IPS-20b (cell line): ENCODE results near the gene CLPTM1L.

Experiments used
- H3K27ac ChIP-seq: one replicate; pipeline ENCODE4 v1.5.1; 2013; ENCODE audit warnings: low read length
- H3K27me3 ChIP-seq: 2 replicates; pipeline ENCODE4 v1.6.1; 2013; ENCODE audit warnings: mild to moderate bottlenecking, low read length, inconsistent platforms; ENCODE audit not compliant: insufficient read depth
- H3K36me3 ChIP-seq: 2 replicates; pipeline ENCODE4 v1.6.1; 2013; ENCODE audit warnings: low read depth, mild to moderate bottlenecking, inconsistent platforms, low read length, moderate library complexity; ENCODE audit not compliant: insufficient read depth
- H3K4me1 ChIP-seq: 2 replicates; pipeline ENCODE4 v1.6.1; 2013; ENCODE audit warnings: mild to moderate bottlenecking, control low read depth, inconsistent platforms, low read length, moderate library complexity; ENCODE audit not compliant: insufficient read depth
- H3K4me3 ChIP-seq: 2 replicates; pipeline ENCODE4 v1.5.1; 2013; ENCODE audit warnings: mild to moderate bottlenecking, low read length, inconsistent platforms
- H3K9ac ChIP-seq: 2 replicates; pipeline ENCODE4 v1.6.1; 2013; ENCODE audit warnings: low read depth, mild to moderate bottlenecking, inconsistent platforms, low read length, moderate library complexity
- H3K9me3 ChIP-seq: 2 replicates; pipeline ENCODE4 v1.6.1; 2013; ENCODE audit warnings: mild to moderate bottlenecking, low read depth, low read length, inconsistent platforms; ENCODE audit not compliant: insufficient read depth

Gene CLPTM1L, protein sequence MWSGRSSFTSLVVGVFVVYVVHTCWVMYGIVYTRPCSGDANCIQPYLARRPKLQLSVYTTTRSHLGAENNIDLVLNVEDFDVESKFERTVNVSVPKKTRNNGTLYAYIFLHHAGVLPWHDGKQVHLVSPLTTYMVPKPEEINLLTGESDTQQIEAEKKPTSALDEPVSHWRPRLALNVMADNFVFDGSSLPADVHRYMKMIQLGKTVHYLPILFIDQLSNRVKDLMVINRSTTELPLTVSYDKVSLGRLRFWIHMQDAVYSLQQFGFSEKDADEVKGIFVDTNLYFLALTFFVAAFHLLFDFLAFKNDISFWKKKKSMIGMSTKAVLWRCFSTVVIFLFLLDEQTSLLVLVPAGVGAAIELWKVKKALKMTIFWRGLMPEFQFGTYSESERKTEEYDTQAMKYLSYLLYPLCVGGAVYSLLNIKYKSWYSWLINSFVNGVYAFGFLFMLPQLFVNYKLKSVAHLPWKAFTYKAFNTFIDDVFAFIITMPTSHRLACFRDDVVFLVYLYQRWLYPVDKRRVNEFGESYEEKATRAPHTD

DNA sequence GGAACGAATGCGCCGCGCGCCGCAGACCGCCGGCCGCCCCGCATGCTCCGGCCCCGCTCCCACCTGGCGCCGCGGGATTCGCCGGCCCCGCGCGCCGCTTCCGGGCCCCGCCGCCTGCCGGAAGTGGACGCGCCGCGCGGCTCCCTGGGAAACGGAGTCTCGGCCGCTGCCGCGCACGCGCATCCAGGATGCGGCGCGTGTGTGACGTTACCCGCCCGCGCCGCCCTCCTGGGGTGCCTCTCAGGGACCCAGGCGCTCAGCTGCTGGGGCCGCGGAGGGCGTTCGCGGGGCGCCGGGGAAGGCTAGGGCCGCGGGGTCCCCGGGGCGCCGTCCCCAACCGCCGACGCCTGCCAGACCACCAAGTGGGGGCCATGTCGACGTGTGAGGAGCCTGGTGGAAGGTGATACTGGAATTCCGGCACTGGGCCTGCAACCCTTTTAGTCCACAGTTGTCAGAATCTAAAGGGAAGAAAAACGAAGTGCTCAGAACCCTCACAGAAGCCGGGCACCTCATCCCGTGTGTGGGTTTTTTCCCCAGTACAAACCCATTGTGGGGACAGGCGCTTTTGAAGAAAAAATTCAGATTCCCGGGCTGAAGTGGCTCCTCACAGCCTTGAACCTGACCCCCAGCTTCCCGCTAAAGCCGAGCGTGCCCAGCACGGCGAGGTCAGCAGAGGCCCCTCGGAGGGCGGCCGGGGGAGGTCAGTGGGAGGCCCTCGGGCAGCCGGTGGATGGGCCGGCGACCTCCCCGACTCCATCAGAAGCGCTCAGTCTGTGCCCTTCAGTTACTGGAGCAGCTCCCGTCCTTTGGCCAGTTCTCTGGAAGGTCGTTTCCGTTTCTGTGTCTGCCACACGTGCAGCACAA is at the start of gene CLPTM1L:
CLPTM1L (minus strand) TSS at position 125 of the 864 bp plus-strand sequence. CDS start 258 bp downstream, outside the sequence.
- Histone ChIP-seq H3K27ac (no peak within 1 kb of the TSS), H3K9ac (peak within 1 kb of the TSS; percentile 81), H3K36me3 (peaks cover 32% of the 10 kb centered on the region), H3K9me3 (no peaks in the 10 kb centered on the region), H3K4me3 (peak within 1 kb of the TSS; percentile 92), H3K27me3 (no peaks in the 10 kb centered on the region), H3K4me1 (no peaks in the 10 kb centered on the region)

DNA sequence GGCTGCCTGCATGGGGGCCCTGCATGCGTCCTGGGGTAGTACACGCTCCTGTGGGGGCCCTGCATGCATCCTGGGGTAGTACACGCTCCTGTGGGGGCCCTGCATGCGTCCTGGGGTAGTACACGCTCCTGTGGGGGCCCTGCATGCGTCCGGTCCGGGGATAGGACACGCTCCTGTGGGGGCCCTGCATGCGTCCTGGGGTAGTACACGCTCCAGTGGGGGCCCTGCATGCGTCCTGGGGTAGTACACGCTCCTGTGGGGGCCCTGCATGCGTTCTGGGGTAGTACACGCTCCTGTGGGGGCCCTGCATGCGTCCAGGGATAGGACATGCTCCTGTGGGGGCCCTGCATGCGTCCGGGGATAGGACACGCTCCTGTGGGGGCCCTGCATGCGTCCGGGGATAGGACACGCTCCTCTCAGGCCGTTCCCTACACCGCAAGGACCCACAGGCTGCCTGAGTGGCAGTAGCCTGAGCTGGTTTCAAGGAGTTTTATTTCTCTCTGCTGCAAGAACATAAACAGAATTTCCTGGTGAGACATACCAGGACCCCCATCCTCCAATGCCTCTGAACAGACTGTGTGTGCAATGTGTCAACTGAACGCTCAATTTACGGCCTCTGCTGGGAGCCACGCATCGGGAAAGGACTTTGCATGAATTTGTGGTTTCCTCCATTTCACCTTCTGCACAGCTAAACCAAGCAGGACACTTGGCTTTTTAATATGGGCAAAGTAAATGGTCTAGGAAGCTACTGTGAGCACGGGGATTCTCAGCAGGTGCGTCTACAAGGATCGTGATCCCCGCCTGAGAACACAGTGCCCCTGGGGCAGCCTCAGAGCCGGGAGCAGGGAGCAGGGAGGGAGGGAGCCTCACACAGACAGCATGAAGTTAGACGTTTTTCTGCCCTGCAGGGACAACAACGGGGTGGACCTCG is 48.9 kb upstream of the CLPTM1L start:
- no peak overlapping the region for H3K4me3 ChIP-seq
- no peaks in the 10 kb centered on the region for H3K4me1 ChIP-seq
- no peak overlapping the region for H3K9ac ChIP-seq
- H3K27me3 ChIP-seq = peaks cover 11% of the 10 kb centered on the region
- no peak overlapping the region for H3K27ac ChIP-seq
- no peaks in the 10 kb centered on the region; the same call in 1 of the 2 replicates for H3K9me3 ChIP-seq
- no peaks in the 10 kb centered on the region for H3K36me3 ChIP-seq

DNA sequence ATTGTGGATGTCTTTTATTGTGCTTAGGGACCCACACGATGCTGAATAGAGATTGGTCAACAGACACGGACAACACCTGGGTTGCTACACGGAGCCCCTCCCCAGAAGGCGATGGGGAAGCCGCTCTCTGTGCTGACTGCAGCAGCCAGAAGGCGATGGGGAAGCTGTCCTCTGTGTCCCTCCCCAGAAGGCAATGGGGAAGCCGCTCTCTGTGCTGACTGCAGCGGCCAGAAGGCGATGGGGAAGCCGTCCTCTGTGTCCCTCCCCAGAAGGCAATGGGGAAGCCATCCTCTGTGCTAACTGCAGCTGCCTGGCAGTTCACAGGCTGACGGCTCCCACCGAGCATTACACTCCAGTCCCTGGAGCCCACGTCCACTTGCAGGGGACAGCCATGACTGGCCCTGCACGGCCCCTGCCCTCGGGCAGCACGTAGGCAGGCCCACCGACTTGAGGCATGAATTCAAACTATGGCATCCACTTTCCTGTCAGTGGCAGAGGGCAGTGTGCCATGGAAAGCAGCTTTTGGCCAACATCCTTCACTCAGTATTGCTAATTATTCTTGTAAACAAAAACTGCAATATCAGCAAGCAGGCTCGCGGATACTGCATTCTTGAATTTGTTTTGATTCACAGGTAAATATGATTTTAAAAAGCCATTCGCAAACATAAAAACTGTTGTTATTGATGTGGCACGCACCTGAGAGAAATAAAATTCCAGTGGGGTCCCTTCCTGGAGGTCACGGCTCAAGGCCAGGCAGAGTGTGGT is 48.1 kb upstream of the CLPTM1L start:
- H3K4me3 ChIP-seq = no peak overlapping the region
- peaks cover 16% of the 10 kb centered on the region for H3K27me3 ChIP-seq
- H3K9ac ChIP-seq = no peak overlapping the region
- no peak overlapping the region for H3K27ac ChIP-seq
- no peaks in the 10 kb centered on the region for H3K9me3 ChIP-seq
- H3K4me1 ChIP-seq = no peaks in the 10 kb centered on the region
- H3K36me3 ChIP-seq = no peaks in the 10 kb centered on the region

DNA sequence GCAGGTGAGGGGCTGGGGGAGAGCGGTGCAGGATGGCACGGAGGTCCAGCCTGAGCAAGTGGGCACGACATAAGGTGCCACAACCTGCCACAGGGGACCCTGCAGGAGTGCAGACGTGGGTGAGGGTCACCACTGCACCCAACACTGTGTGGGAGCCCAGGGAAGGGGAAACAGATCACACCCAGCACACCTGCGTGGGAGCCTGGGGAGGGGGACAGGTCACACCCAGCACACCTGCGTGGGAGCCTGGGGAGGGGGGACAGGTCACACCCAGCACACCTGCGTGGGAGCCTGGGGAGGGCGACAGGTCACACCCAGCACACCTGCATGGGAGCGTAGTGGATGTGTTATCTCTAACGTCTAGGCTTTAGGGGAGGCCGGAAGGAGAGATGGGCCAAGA is 47.4 kb upstream of the CLPTM1L start:
- H3K36me3 ChIP-seq = no peaks in the 10 kb centered on the region
- no peak overlapping the region for H3K4me3 ChIP-seq
- no peaks in the 10 kb centered on the region for H3K9me3 ChIP-seq
- H3K9ac ChIP-seq = no peak overlapping the region
- peaks cover 23% of the 10 kb centered on the region for H3K27me3 ChIP-seq
- no peak overlapping the region for H3K27ac ChIP-seq
- H3K4me1 ChIP-seq = no peaks in the 10 kb centered on the region

DNA sequence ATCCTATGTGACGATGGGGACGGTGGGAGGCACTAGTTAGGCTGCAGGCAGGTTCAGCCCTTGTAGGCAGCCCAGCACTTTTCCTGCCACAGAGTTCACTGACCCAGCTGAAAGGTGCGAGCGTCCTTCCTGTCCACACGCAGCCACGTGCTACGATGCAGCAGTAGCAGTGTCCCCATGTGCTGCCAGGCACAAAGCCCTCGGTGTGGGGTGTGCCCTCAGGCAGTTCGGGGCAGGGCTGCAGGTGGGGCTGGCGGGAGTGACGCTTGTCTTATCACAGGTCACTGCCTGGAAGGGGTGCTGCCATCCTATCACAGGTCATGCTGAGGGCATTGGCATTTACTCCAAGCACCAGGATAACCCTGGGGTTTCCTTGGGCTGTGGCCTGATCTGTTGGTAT is 46.8 kb upstream of the CLPTM1L start:
- Histone ChIP-seq H3K27ac (no peak overlapping the region), H3K4me3 (no peak overlapping the region), H3K27me3 (peaks cover 29% of the 10 kb centered on the region), H3K9ac (no peak overlapping the region), H3K9me3 (no peaks in the 10 kb centered on the region), H3K36me3 (no peaks in the 10 kb centered on the region), H3K4me1 (no peaks in the 10 kb centered on the region)

DNA sequence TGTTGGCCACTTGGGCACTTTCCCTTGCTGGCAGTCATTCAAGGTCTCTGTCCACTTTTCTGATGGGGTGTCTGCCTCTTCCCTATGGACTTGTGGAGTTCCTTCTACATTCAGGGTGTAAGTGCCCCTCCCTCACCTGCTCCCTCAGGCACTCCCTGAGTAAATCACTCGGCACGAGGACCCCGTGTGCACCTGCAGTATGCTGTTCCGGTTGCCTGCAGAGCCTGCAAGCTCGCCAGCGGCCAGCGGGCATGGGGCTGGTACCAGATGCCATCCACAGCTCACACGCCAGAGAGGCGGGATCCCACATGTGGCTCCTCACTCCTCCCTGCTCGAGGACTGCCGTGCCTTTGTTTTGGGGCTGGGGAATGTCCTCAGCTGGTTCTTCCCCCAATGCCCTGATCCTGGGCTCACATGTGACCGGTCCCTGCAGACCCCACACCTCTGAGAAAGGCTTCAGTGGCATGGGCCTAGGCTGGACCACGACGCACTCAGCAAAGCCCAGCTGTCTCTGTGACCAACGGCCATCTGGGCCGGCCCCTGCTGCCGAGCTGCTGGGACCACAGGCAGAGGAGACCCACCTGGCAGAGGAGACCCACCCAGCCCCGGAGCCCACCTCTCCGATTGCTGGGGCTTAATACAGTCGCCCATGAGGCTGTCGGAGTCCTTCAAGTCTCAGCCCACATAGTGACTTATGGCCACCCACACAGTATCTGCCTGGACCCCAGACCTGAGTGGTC is 46.1 kb upstream of the CLPTM1L start:
- H3K4me1 ChIP-seq = no peaks in the 10 kb centered on the region
- H3K4me3 ChIP-seq = no peak overlapping the region
- no peaks in the 10 kb centered on the region for H3K36me3 ChIP-seq
- H3K9ac ChIP-seq = no peak overlapping the region
- H3K9me3 ChIP-seq = no peaks in the 10 kb centered on the region
- peaks cover 35% of the 10 kb centered on the region for H3K27me3 ChIP-seq
- H3K27ac ChIP-seq = no peak overlapping the region

DNA sequence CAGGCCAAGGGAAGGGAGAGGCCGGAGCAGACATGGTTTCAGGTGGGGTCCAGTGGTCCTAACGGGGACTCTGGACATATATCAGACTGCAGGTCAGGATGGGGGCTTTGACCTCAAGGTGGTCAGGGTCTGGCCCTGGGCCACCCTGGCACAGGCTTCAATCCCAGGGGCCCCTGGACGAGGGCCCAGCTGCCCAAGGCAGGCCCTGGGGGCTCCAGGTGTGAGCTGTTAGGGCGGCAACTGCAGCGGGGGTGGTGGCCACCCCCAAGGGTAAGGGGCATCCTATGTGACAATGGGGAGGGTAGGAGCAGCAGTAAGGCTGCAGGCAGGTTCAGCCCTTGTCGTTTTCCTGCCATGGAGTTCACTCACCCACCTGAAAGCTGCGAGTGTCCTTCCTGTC is 45.4 kb upstream of the CLPTM1L start:
- no peaks in the 10 kb centered on the region for H3K36me3 ChIP-seq
- no peak overlapping the region for H3K27ac ChIP-seq
- no peaks in the 10 kb centered on the region for H3K4me1 ChIP-seq
- H3K9ac ChIP-seq = no peak overlapping the region
- no peak overlapping the region for H3K4me3 ChIP-seq
- H3K9me3 ChIP-seq = no peaks in the 10 kb centered on the region
- H3K27me3 ChIP-seq = peaks cover 42% of the 10 kb centered on the region

DNA sequence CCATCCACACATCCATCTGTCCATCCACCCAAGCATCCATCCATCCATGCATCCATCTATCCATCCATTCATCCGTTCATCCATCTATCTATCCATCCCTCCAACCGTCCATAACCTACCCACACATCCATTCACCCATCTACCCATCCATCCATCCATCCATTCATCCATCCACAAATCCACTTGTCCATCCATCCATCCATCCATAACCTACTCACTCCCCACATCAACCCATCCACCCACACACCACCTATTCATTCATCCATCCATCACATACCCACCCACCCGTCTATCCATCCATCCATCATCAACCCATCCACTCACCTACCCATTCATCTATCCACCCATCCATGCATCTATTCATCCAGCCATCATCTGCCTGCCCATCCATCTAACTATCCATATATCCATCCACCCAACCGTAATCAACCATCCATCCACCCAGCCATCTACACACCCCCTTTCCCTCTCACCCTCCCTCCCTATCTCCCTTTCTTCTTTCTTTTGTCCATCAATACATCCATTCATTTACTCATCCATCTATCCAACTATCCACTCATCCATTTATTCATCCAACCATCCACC is 43.6 kb upstream of the CLPTM1L start:
- Histone ChIP-seq H3K9me3 (no peaks in the 10 kb centered on the region), H3K27ac (no peak overlapping the region), H3K36me3 (no peaks in the 10 kb centered on the region), H3K4me3 (no peak overlapping the region), H3K9ac (no peak overlapping the region), H3K27me3 (peaks cover 61% of the 10 kb centered on the region), H3K4me1 (no peaks in the 10 kb centered on the region)

DNA sequence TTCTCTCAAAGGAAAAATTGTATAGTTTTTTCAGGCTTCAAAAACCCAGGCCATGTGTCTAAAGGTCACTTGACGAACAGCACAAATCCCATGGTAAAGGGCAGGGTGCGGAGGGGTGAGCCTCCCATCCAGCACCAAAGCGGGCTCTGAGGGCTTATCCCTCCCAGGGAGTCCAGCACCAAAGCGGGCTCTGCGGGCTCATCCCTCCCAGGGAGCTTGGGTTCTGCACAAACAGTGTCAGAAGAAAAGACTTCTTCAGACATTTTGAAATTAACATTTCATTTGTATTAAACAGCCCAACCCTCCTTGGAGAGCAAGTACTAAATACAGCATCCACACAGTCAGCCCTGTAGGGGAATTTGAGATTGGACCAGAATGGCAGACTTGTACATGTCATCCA is 43.0 kb upstream of the CLPTM1L start:
- no peak overlapping the region for H3K9ac ChIP-seq
- peaks cover 65% of the 10 kb centered on the region for H3K27me3 ChIP-seq
- no peak overlapping the region for H3K27ac ChIP-seq
- no peak overlapping the region for H3K4me3 ChIP-seq
- H3K4me1 ChIP-seq = no peaks in the 10 kb centered on the region
- no peaks in the 10 kb centered on the region for H3K9me3 ChIP-seq
- no peaks in the 10 kb centered on the region for H3K36me3 ChIP-seq
